HCT116 (cell line): Measurements from ENCODE around the gene NSFL1C. TPM values are rescaled to one million over a fixed set of nuclear protein-coding genes. Genes with fewer than 3 reads are reported as not detected.

Experiments
- ATAC-seq: fragments of 200-7000 bp; cut with Tn5 transposase; 2 replicates; pipeline ENCODE4 v1.9.1; 2020; ENCODE audit warnings: mild to moderate bottlenecking, moderate library complexity
- BruUV-seq: library from RNA; stranded (reverse); fragments of 400-500 nt; replicated peaks from 2 replicates; lab custom pipeline; 2021; lab: Mats Ljungman, UMichigan
- CTCF ChIA-PET: fragments of 300-600 bp; sonication (Branson Sonifier 250); formaldehyde crosslinking; loops from one replicate; lab custom pipeline; 2021; ENCODE audit warnings: antibody characterized with exemption; lab: Charles Lee
- POLR2A ChIA-PET: fragments of 300-600, 350-600 bp; sonication (Branson Sonifier 250); formaldehyde crosslinking; loops from one replicate; lab custom pipeline; 2021; ENCODE audit warnings: antibody characterized with exemption; lab: Charles Lee
- RAD21 ChIA-PET, 2 experiments: fragments of 300-600 bp; sonication (Branson Sonifier 250); formaldehyde crosslinking; loops; one replicate each; lab custom pipeline; 2023; ENCODE audit warnings: low total read pairs in 2 of 2; ENCODE audit not compliant: uncharacterized antibody in 2 of 2, unreplicated experiment in 2 of 2, low non-redundant PET in 1 of 2; lab: Charles Lee
- DNase-seq: peaks from one replicate; pipeline ENCODE4 v3.0.0-alpha.2; 2010; ENCODE audit warnings: low read depth, low spot score
- H2AFZ ChIP-seq: fragments of 200-600 bp; shearing (Covaris generic), sonication (generic); 2 replicates; pipeline ENCODE4 v1.6.1; 2017; ENCODE audit warnings: low read depth, mixed run types, mixed read lengths, antibody characterized with exemption, low read length; ENCODE audit not compliant: poor library complexity, severe bottlenecking
- H3K27ac ChIP-seq: 2 replicates; pipeline ENCODE4 v1.5.1; 2012; ENCODE audit warnings: low read depth, low read length
- H3K27me3 ChIP-seq: fragments of 200-600 bp; sonication (generic); 2 replicates; pipeline ENCODE4 v1.6.1; 2016; ENCODE audit warnings: mixed run types, low read length, mixed read lengths; ENCODE audit not compliant: insufficient read depth
- H3K36me3 ChIP-seq, 2 experiments: fragments of 200-500 bp in 1 of 2; fragments of 200-600 bp in 1 of 2; sonication (Bioruptor generic) in 1 of 2; sonication (generic) in 1 of 2; 2 replicates each; pipeline versions ENCODE4 v1.5.1 to v1.6.1; 2014 to 2016; ENCODE audit warnings: low read length in 2 of 2, inconsistent platforms in 1 of 2, mixed read lengths in 1 of 2, mixed run types in 1 of 2; ENCODE audit not compliant: insufficient read depth in 2 of 2, control insufficient read depth in 1 of 2
- H3K4me1 ChIP-seq, 2 experiments: fragments of 200-600 bp in 1 of 2; sonication (generic) in 1 of 2; 2 replicates each; pipeline versions ENCODE4 v1.5.1 to v1.6.1; 2012 to 2017; ENCODE audit warnings: low read length in 2 of 2, inconsistent platforms in 1 of 2, mild to moderate bottlenecking in 1 of 2, mixed read lengths in 1 of 2, mixed run types in 1 of 2, moderate library complexity in 1 of 2; ENCODE audit not compliant: insufficient read depth in 2 of 2, control insufficient read depth in 1 of 2
- H3K4me2 ChIP-seq: fragments of 200-600 bp; sonication (generic); 2 replicates; pipeline ENCODE4 v1.6.1; 2017; ENCODE audit warnings: mixed run types, low read length, mixed read lengths
- H3K4me3 ChIP-seq, 2 experiments: fragments of 200-600 bp in 1 of 2; sonication (generic) in 1 of 2; replicated peaks in 1 of 2; 2 replicates each; pipeline ENCODE4 v1.5.1; 2011 to 2016; ENCODE audit warnings: low read length in 2 of 2, control low read depth in 1 of 2, low read depth in 1 of 2, mild to moderate bottlenecking in 1 of 2, mixed read lengths in 1 of 2, mixed run types in 1 of 2
- H3K79me2 ChIP-seq: fragments of 200-600 bp; sonication (generic); 2 replicates; pipeline ENCODE4 v1.6.1; 2017; ENCODE audit warnings: mild to moderate bottlenecking, mixed run types, low read length, moderate library complexity, mixed read lengths; ENCODE audit not compliant: insufficient read depth
- H3K9ac ChIP-seq: fragments of 200-600 bp; sonication (generic); 2 replicates; pipeline ENCODE4 v1.6.1; 2016; ENCODE audit warnings: low read length, mixed read lengths
- H3K9me2 ChIP-seq: fragments of 200-600 bp; sonication (generic), shearing (Covaris generic); 2 replicates; pipeline ENCODE4 v1.6.1; 2017; ENCODE audit warnings: mixed run types, mild to moderate bottlenecking, moderate library complexity; ENCODE audit not compliant: insufficient read depth
- H3K9me3 ChIP-seq, 2 experiments: fragments of 200-500 bp in 1 of 2; fragments of 200-600 bp in 1 of 2; sonication (Bioruptor generic) in 1 of 2; sonication (generic) in 1 of 2; 2 replicates each; pipeline ENCODE4 v1.6.1; 2014 to 2017; ENCODE audit warnings: low read length in 2 of 2, mixed read lengths in 2 of 2, inconsistent platforms in 1 of 2, low read depth in 1 of 2, mild to moderate bottlenecking in 1 of 2, mixed run types in 1 of 2, moderate library complexity in 1 of 2; ENCODE audit not compliant: control insufficient read depth in 1 of 2, insufficient read depth in 1 of 2
- H4K20me1 ChIP-seq: fragments of 200-600 bp; sonication (generic), shearing (Covaris generic); 2 replicates; pipeline ENCODE4 v1.6.1; 2017; ENCODE audit warnings: mixed run types, mild to moderate bottlenecking, moderate library complexity; ENCODE audit not compliant: insufficient read depth
- EGR1 ChIP-seq: IDR thresholded peaks from 2 replicates; pipeline ENCODE4 v1.6.1; 2012; ENCODE audit warnings: low read depth
- EZH2 ChIP-seq: fragments of 200-600 bp; sonication (generic); IDR thresholded peaks from 2 replicates; pipeline ENCODE4 v1.6.1; 2017; ENCODE audit warnings: antibody characterized with exemption, mixed run types
- EZH2phosphoT487 ChIP-seq: fragments of 200-600 bp; IDR thresholded peaks from 2 replicates; pipeline ENCODE4 v1.6.1; 2018; ENCODE audit warnings: antibody characterized with exemption, borderline replicate concordance
- FOSL1 ChIP-seq: IDR thresholded peaks from 2 replicates; pipeline ENCODE4 v1.6.1; 2012; ENCODE audit warnings: low read depth
- JUND ChIP-seq: IDR thresholded peaks from 2 replicates; pipeline ENCODE4 v1.6.1; 2012
- POLR2A ChIP-seq: IDR thresholded peaks from 2 replicates; pipeline ENCODE4 v1.7.0; 2011; ENCODE audit warnings: borderline replicate concordance; ENCODE audit not compliant: insufficient read depth, insufficient read length; ENCODE audit errors: extremely low read depth
- POLR2AphosphoS5 ChIP-seq: IDR thresholded peaks from 2 replicates; pipeline ENCODE4 v1.6.1; 2011; ENCODE audit warnings: mild to moderate bottlenecking, low read depth, low read length, moderate library complexity
- SIN3A ChIP-seq: IDR thresholded peaks from 2 replicates; pipeline ENCODE4 v1.6.1; 2012; ENCODE audit warnings: low read depth
- SP1 ChIP-seq: IDR thresholded peaks from 2 replicates; pipeline ENCODE4 v1.6.1; 2012; ENCODE audit warnings: low read depth
- SRF ChIP-seq: IDR thresholded peaks from 2 replicates; pipeline ENCODE4 v1.6.1; 2012; ENCODE audit warnings: low read depth
- YY1 ChIP-seq: IDR thresholded peaks from 2 replicates; pipeline ENCODE4 v1.6.1; 2011; ENCODE audit warnings: low read length, low read depth, moderate library complexity, mild to moderate bottlenecking; ENCODE audit not compliant: insufficient replicate concordance; ENCODE audit errors: extremely low read depth
- ZNF274 ChIP-seq: fragments of 200-500 bp; sonication (Bioruptor generic); IDR thresholded peaks from 2 replicates; pipeline ENCODE4 v1.6.1; 2014; ENCODE audit warnings: mild to moderate bottlenecking, low read depth, low read length, inconsistent platforms
- intact Hi-C: fragments of 100-400 bp; cut with micrococcal nuclease; formaldehyde crosslinking; loops from 2 replicates; pipeline ENCODE4 v1.10.0; 2022
- total RNA-seq: library from RNA; stranded (reverse); gene quantifications from one replicate; pipeline ENCODE4 v1.2.1, GENCODE V29; 2021; ENCODE audit not compliant: unreplicated experiment
- TF ChIP-seq, protein P1 (sequence below): IDR thresholded peaks from 2 replicates; pipeline ENCODE4 v1.6.1; 2011; ENCODE audit warnings: mild to moderate bottlenecking, low read length, moderate library complexity; ENCODE audit not compliant: insufficient replicate concordance; ENCODE audit errors: extremely low read depth

The NSFL1C gene
- total RNA-seq, 1 experiment from 2014 or later: 93.4 TPM

DNA sequence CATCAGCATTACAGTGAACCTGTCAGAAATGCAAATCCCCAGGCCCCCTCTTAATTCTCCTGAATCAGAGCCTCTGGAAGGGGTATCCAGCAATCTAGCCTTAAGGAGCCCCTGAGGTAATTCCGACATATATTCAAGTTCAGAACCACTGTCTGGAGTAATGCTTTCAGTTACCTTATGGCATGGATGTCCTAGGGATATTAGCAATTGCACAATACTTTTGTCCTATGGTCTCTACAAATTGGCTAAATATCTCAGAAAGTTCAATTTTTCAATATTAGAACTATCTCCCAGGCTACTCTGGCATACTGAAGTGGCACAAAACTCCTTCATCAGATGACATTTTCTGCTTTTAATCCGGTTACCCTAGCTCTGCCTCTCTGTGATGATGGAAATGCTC is 6.4 kb downstream of the NSFL1C start:
- ATAC-seq (no peak), DNase-seq (no peak)
- H3K36me3 ChIP-seq: peaks cover 61 to 63% of the 10 kb centered on the region in 2 experiments; a peak in 3 of 4 replicates
- H2AFZ ChIP-seq: no peak overlapping the region
- TF ChIP-seq POLR2AphosphoS5 (no peak), EZH2 (no peak), JUND (no peak), SRF (no peak), ZNF274 (no peak), YY1 (no peak), SIN3A (no peak), POLR2A (no peak), EZH2phosphoT487 (no peak), SP1 (no peak), FOSL1 (no peak), EGR1 (no peak)
- TF ChIP-seq, protein P1, sequence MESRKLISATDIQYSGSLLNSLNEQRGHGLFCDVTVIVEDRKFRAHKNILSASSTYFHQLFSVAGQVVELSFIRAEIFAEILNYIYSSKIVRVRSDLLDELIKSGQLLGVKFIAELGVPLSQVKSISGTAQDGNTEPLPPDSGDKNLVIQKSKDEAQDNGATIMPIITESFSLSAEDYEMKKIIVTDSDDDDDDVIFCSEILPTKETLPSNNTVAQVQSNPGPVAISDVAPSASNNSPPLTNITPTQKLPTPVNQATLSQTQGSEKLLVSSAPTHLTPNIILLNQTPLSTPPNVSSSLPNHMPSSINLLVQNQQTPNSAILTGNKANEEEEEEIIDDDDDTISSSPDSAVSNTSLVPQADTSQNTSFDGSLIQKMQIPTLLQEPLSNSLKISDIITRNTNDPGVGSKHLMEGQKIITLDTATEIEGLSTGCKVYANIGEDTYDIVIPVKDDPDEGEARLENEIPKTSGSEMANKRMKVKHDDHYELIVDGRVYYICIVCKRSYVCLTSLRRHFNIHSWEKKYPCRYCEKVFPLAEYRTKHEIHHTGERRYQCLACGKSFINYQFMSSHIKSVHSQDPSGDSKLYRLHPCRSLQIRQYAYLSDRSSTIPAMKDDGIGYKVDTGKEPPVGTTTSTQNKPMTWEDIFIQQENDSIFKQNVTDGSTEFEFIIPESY: no peak
- H3K9me2 ChIP-seq: no peaks in the 10 kb centered on the region
- H3K79me2 ChIP-seq: peaks cover 77% of the 10 kb centered on the region
- no peak overlapping the region for H3K4me2 ChIP-seq
- no peaks in the 10 kb centered on the region for H3K27me3 ChIP-seq
- no TSS peak for BruUV-seq
- no peak overlapping the region for H3K4me3 ChIP-seq
- ChIA-PET POLR2A (no interaction called here), CTCF (no interaction called here), RAD21 (no interaction called here)
- H3K27ac ChIP-seq: no peak overlapping the region
- peaks cover 3 to 4% of the 10 kb centered on the region in 2 experiments; a peak in 3 of 4 replicates for H3K4me1 ChIP-seq
- no peak overlapping the region for H3K9ac ChIP-seq
- H3K9me3 ChIP-seq: no peaks in the 10 kb centered on the region
- H4K20me1 ChIP-seq: no peaks in the 10 kb centered on the region
- intact Hi-C loops: loop anchor here (10.0 kb wide), 1 partner anchor 245 kb away; no protein-coding TSS in a partner anchor
